BLaER1 treated with 17β-estradiol and CSF1 and Interleukin-3, amounts not matched to agents 10 nM and 100 nM (cell line): ENCODE results near the gene BACH2.
A peak's percentile ranks its signal among the peaks of the same experiment; 100 is the strongest.

Experiments
- H3K27ac ChIP-seq, 11 experiments: shearing (Covaris generic); formaldehyde crosslinking; 2 replicates each; pipeline ENCODE4 v1.8.1; 2022
- H3K27me3 ChIP-seq, 11 experiments: shearing (Covaris generic); formaldehyde crosslinking; 2 replicates each; pipeline ENCODE4 v1.8.1; 2022
- H3K36me3 ChIP-seq, 11 experiments: shearing (Covaris generic); formaldehyde crosslinking; 2 replicates each; pipeline ENCODE4 v1.8.1; 2022
- H3K4me1 ChIP-seq, 10 experiments: shearing (Covaris generic); formaldehyde crosslinking; 2 replicates each; pipeline ENCODE4 v1.8.1; 2022
- H3K4me2 ChIP-seq, 11 experiments: shearing (Covaris generic); formaldehyde crosslinking; 2 replicates each; pipeline ENCODE4 v1.8.1; 2022
- H3K4me3 ChIP-seq, 10 experiments: shearing (Covaris generic); formaldehyde crosslinking; 2 replicates each; pipeline ENCODE4 v1.8.1; 2022
- H3K9ac ChIP-seq, 11 experiments: shearing (Covaris generic); formaldehyde crosslinking; 2 replicates each; pipeline ENCODE4 v1.8.1; 2022
- H3K9me3 ChIP-seq, 11 experiments: shearing (Covaris generic); formaldehyde crosslinking; replicated peaks in 1 of 11; 2 replicates each; pipeline ENCODE4 v1.8.1; 2022
- H4K20me1 ChIP-seq, 11 experiments: shearing (Covaris generic); formaldehyde crosslinking; 2 replicates each; pipeline ENCODE4 v1.8.1; 2022
- Cebpa-rat ChIP-seq, 11 experiments: shearing (Covaris generic); IDR thresholded peaks; 2 replicates each; pipeline ENCODE4 v1.8.1; 2022

Gene BACH2

GRCh38 chr6:90160013-90160412 is 136.6 kb downstream of the BACH2 start:
- Histone ChIP-seq H3K9ac (no peak overlapping the region), H3K27ac (peak overlapping the region in 1 of 11 experiments; percentile 14; a peak in 1 of 22 replicates), H3K4me2 (peak overlapping the region in 3 of 11 experiments; percentile 7 to 29 (median 29); a peak in 2 of 22 replicates), H3K9me3 (no peaks in the 10 kb centered on the region), H4K20me1 (peaks cover 0 to 84% (median 0%) of the 10 kb centered on the region in 11 experiments; a peak in 3 of 22 replicates), H3K4me1 (peaks cover 0 to 20% (median 0%) of the 10 kb centered on the region in 10 experiments; a peak in 7 of 20 replicates), H3K36me3 (peaks cover 0 to 12% (median 0%) of the 10 kb centered on the region in 11 experiments; a peak in 2 of 22 replicates), H3K4me3 (no peak overlapping the region), H3K27me3 (no peaks in the 10 kb centered on the region)
- TF ChIP-seq Cebpa-rat (IDR thresholded peaks at IDR 0.05), result no peak

GRCh38 chr6:90159452-90159851 is 137.2 kb downstream of the BACH2 start:
- Histone ChIP-seq H3K4me1 (peaks cover 0 to 26% (median 1%) of the 10 kb centered on the region in 10 experiments; a peak in 8 of 20 replicates), H3K4me3 (no peak overlapping the region), H3K9ac (no peak overlapping the region), H3K27ac (no peak overlapping the region), H3K4me2 (no peak overlapping the region), H3K36me3 (peaks cover 0 to 12% (median 0%) of the 10 kb centered on the region in 11 experiments; a peak in 2 of 22 replicates), H3K27me3 (no peaks in the 10 kb centered on the region), H3K9me3 (no peaks in the 10 kb centered on the region), H4K20me1 (peaks cover 0 to 89% (median 0%) of the 10 kb centered on the region in 11 experiments; a peak in 3 of 22 replicates)
- no peak for TF ChIP-seq Cebpa-rat (IDR thresholded peaks at IDR 0.05)

- H3K4me3 ChIP-seq, result no peak overlapping the region
- no peak overlapping the region for H3K4me2 ChIP-seq
- no peak overlapping the region for H3K9ac ChIP-seq
- H3K36me3 ChIP-seq, result peaks cover 0 to 12% (median 0%) of the 10 kb centered on the region in 11 experiments; a peak in 2 of 22 replicates
- H3K4me1 ChIP-seq, result peaks cover 0 to 28% (median 1%) of the 10 kb centered on the region in 10 experiments; a peak in 8 of 20 replicates
- H3K27me3 ChIP-seq, result no peaks in the 10 kb centered on the region
- H3K9me3 ChIP-seq, result no peaks in the 10 kb centered on the region
- H4K20me1 ChIP-seq, result peaks cover 0 to 95% (median 0%) of the 10 kb centered on the region in 11 experiments; a peak in 3 of 22 replicates
- H3K27ac ChIP-seq, result no peak overlapping the region
- TF ChIP-seq Cebpa-rat (IDR thresholded peaks at IDR 0.05), result no peak
Observed at GRCh38 chr6:90158936-90159335, 137.7 kb downstream of the BACH2 start.

- no peak for TF ChIP-seq Cebpa-rat (IDR thresholded peaks at IDR 0.05)
- Histone ChIP-seq H3K9ac (no peak overlapping the region), H3K4me3 (no peak overlapping the region), H3K4me1 (peaks cover 0 to 28% (median 1%) of the 10 kb centered on the region in 10 experiments; a peak in 8 of 20 replicates), H3K27me3 (no peaks in the 10 kb centered on the region), H3K36me3 (peaks cover 0 to 12% (median 0%) of the 10 kb centered on the region in 11 experiments; a peak in 2 of 22 replicates), H3K27ac (no peak overlapping the region), H3K4me2 (no peak overlapping the region), H4K20me1 (peaks cover 0 to 94% (median 0%) of the 10 kb centered on the region in 11 experiments; a peak in 3 of 22 replicates), H3K9me3 (no peaks in the 10 kb centered on the region)
Observed at GRCh38 chr6:90157441-90157840, 139.2 kb downstream of the BACH2 start.

GRCh38 chr6:90156861-90157260 is 139.8 kb downstream of the BACH2 start:
- Histone ChIP-seq H3K27me3 (no peaks in the 10 kb centered on the region), H3K9ac (no peak overlapping the region), H3K9me3 (no peaks in the 10 kb centered on the region), H3K27ac (no peak overlapping the region), H3K36me3 (peaks cover 0 to 12% (median 0%) of the 10 kb centered on the region in 11 experiments; a peak in 1 of 22 replicates), H3K4me3 (no peak overlapping the region), H3K4me1 (peaks cover 0 to 28% (median 1%) of the 10 kb centered on the region in 10 experiments; a peak in 8 of 20 replicates), H3K4me2 (no peak overlapping the region), H4K20me1 (peaks cover 0 to 94% (median 0%) of the 10 kb centered on the region in 11 experiments; a peak in 3 of 22 replicates)
- TF ChIP-seq Cebpa-rat (IDR thresholded peaks at IDR 0.05), result no peak

GRCh38 chr6:90154755-90155470 is 141.7 kb downstream of the BACH2 start:
- H3K4me2 ChIP-seq, result peak overlapping the region in 4 of 11 experiments; percentile 5 to 26 (median 20); a peak in 4 of 22 replicates
- H3K9ac ChIP-seq, result no peak overlapping the region
- H4K20me1 ChIP-seq, result peaks cover 0 to 96% (median 0%) of the 10 kb centered on the region in 11 experiments; a peak in 3 of 22 replicates
- peaks cover 0 to 12% (median 0%) of the 10 kb centered on the region in 11 experiments; a peak in 1 of 22 replicates for H3K36me3 ChIP-seq
- H3K27ac ChIP-seq, result peak overlapping the region in 2 of 11 experiments; percentile 5 to 29; a peak in 3 of 22 replicates
- no peaks in the 10 kb centered on the region for H3K9me3 ChIP-seq
- no peak overlapping the region for H3K4me3 ChIP-seq
- H3K4me1 ChIP-seq, result peaks cover 0 to 19% (median under 1%) of the 10 kb centered on the region in 10 experiments; a peak in 7 of 20 replicates
- no peaks in the 10 kb centered on the region for H3K27me3 ChIP-seq
- no peak for TF ChIP-seq Cebpa-rat (IDR thresholded peaks at IDR 0.05)

GRCh38 chr6:90151576-90152422 is 144.8 kb downstream of the BACH2 start:
- Histone ChIP-seq H3K4me1 (peaks cover 0 to 39% (median 9%) of the 10 kb centered on the region in 10 experiments; a peak in 12 of 20 replicates), H3K9ac (no peak overlapping the region), H3K36me3 (0 out of 22 replicates have a peak, but pooled peaks cover 0 to 4% (median 0%) of the 10 kb centered on the region in 11 experiments), H4K20me1 (peaks cover 0 to 94% (median 0%) of the 10 kb centered on the region in 11 experiments; a peak in 2 of 22 replicates), H3K9me3 (no peaks in the 10 kb centered on the region), H3K27me3 (no peaks in the 10 kb centered on the region), H3K4me3 (no peak overlapping the region), H3K4me2 (no peak overlapping the region; a peak in 1 of 22 replicates), H3K27ac (no peak overlapping the region)
- no peak for TF ChIP-seq Cebpa-rat (IDR thresholded peaks at IDR 0.05)

GRCh38 chr6:90149280-90149679 is 147.4 kb downstream of the BACH2 start:
- no peak overlapping the region for H3K4me3 ChIP-seq
- peaks cover 0 to 78% (median 0%) of the 10 kb centered on the region in 11 experiments; a peak in 2 of 22 replicates for H4K20me1 ChIP-seq
- no peak overlapping the region for H3K27ac ChIP-seq
- H3K9me3 ChIP-seq, result no peaks in the 10 kb centered on the region
- no peak overlapping the region; a peak in 1 of 22 replicates for H3K4me2 ChIP-seq
- no peaks in the 10 kb centered on the region for H3K27me3 ChIP-seq
- no peak for TF ChIP-seq Cebpa-rat (IDR thresholded peaks at IDR 0.05)
- H3K36me3 ChIP-seq, result peaks cover 0 to 4% (median 0%) of the 10 kb centered on the region in 11 experiments; a peak in 1 of 22 replicates
- H3K4me1 ChIP-seq, result peaks cover 0 to 36% (median 9%) of the 10 kb centered on the region in 10 experiments; a peak in 12 of 20 replicates
- no peak overlapping the region for H3K9ac ChIP-seq
